H1 (cell line): ENCODE measurements around the gene RPL19. TPM values are rescaled to one million over a fixed set of nuclear protein-coding genes. Genes with fewer than 3 reads are reported as not detected.

Experiments used
- CBX5 ChIP-seq: fragments of 300-800, 300-1000 bp; sonication (generic); IDR thresholded peaks from 2 replicates; pipeline ENCODE4 v1.7.1; 2016; ENCODE audit warnings: antibody characterized with exemption, low read length, low read depth
- CBX8 ChIP-seq: fragments of 300-800, 300-1000 bp; sonication (generic); IDR thresholded peaks from 2 replicates; pipeline ENCODE4 v1.7.1; 2016; ENCODE audit warnings: low read depth, low read length, borderline replicate concordance
- CHD7 ChIP-seq: fragments of 300-600 bp; sonication (generic); IDR thresholded peaks from 2 replicates; pipeline ENCODE4 v1.7.1; 2012; ENCODE audit warnings: low read length, moderate library complexity, mild to moderate bottlenecking, inconsistent platforms; ENCODE audit not compliant: insufficient replicate concordance
- KDM5A ChIP-seq: fragments of 200-600 bp; IDR thresholded peaks from 2 replicates; pipeline ENCODE4 v1.7.1; 2012; ENCODE audit warnings: mild to moderate bottlenecking, low read length, inconsistent platforms, mixed read lengths
- POLR2AphosphoS5 ChIP-seq: IDR thresholded peaks from 2 replicates; pipeline ENCODE4 v1.6.1; 2011; ENCODE audit warnings: low read depth, low read length
- SAP30 ChIP-seq: fragments of 300-600 bp; sonication (generic); IDR thresholded peaks from 2 replicates; pipeline ENCODE4 v1.7.1; 2012; ENCODE audit warnings: low read length, moderate library complexity, mild to moderate bottlenecking, inconsistent platforms; ENCODE audit not compliant: insufficient read depth, insufficient replicate concordance
- SUZ12 ChIP-seq: fragments of 200-600 bp; sonication (generic); IDR thresholded peaks from 2 replicates; pipeline ENCODE4 v1.6.1; 2012; ENCODE audit warnings: mild to moderate bottlenecking, inconsistent platforms, low read length, moderate library complexity, mixed read lengths
- USF2 ChIP-seq: IDR thresholded peaks from 2 replicates; pipeline ENCODE4 v1.6.1; 2011; ENCODE audit warnings: low read length, improper control_type of control experiment
- polyA plus RNA-seq, 7 experiments: library from polyadenylated mRNA; depleted of rRNA in 3 of 7; stranded (reverse) in 5 of 7; unstranded in 2 of 7; fragments of >200 nt in 5 of 7; fragments of 200-250 nt in 2 of 7; gene quantifications; 1 replicate in 5 of 7; 2 replicates in 1 of 7; 4 replicates in 1 of 7; pipeline versions ENCODE4 v1.2.1 to v1.2.3, GENCODE V29; 2011 to 2013; ENCODE audit warnings: missing spikeins in 2 of 7, mixed read lengths in 2 of 7
- total RNA-seq: library from RNA; stranded (reverse); fragmentation: NEBNext Ultra II Directional; extraction: Animal tissue kit (Norgen Biotek cat#: 25700); gene quantifications from 2 replicates; pipeline ENCODE4 v1.2.1, GENCODE V29; 2021

The RPL19 gene
- total and polyA plus RNA-seq, 2 of the 8 experiments (the other 6 are each of a cell fraction or from before 2014, with no cell fraction given): 2,108 to 2,182 TPM

GRCh38 chr17:39238311-39238972 lies 38.4 kb downstream of the RPL19 start (continued):
- TF ChIP-seq CHD7 (no peak), CBX8 (no peak), CBX5 (no peak), KDM5A (no peak), SAP30 (no peak), POLR2AphosphoS5 (no peak), SUZ12 (no peak), USF2 (no peak)
